ENCODE measurements around the gene RUFY2.

Gene RUFY2

DNA sequence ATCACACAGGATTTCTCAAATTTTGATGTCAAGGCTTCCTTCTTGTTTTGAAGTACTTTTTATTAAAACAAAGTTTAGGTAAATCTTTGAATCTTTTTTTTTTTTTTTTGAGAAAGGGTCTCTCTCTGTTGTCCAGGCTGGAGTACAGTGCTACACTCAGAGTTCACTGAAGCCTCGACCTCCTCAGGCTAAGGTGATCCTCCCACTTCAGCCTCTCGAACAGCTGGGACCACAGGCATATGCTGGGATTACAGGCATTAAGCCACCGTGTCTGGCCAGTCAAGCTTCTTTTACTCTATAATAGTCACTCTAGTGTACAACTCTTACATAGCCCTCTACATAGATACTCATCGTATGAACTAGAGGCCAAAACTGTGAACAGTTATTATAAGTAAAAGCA, 3.4 kb downstream of the RUFY2 start:
- peaks cover 7 to 27% of the 10 kb centered on the region in 2 donors for H3K4me1 Mint-ChIP-seq
- no peaks in the 10 kb centered on the region for H3K27me3 Mint-ChIP-seq
- ATAC-seq (replicated peaks) (no peak), DNase-seq (no peak)
- H3K36me3 Mint-ChIP-seq, result peaks cover 7 to 11% of the 10 kb centered on the region in 2 donors
- H3K27ac Mint-ChIP-seq, result no peak overlapping the region
- no peak overlapping the region for H3K4me3 Mint-ChIP-seq
- no peaks in the 10 kb centered on the region for H3K9me3 Mint-ChIP-seq

DNA sequence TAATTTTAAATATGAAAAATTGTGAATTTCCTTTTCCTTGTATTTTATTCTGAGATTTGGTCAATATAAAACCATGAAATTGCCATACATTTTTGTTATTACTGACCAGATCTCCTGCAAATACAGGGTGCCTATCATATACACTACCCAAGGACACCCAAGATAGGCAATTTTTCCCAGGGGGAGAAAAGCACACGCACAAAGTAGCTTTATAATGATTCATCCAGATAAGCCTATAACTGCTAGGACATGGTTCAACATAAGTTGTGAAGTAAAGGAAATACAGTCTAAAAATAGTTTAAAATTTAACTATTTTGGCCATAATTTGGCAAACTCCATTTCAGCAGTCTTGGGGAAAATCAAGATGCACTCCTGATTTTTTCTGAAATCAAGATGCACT, 4.8 kb downstream of the RUFY2 start:
- DNase-seq, result no peak
- peaks cover 7 to 21% of the 10 kb centered on the region in 2 donors for H3K4me1 Mint-ChIP-seq

DNA sequence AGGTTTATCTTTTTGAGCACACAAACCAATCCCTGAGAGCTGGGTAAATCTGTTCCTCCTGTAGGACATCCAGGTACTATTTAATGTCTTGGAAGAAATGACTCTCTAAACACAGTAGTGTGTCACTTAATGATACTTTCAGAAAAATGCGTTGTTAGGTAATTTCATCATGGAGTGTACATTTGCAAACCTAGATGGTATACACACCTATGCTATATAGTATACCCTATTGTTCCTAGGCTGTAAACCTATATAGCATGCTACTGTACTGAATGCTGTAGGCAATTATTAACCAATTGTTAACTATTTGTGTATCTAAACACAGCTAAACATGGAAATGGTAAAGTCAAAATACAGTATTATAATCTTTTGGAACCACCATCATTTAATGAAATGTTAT, 10.1 kb downstream of the RUFY2 start:
- no peaks in the 10 kb centered on the region for H3K4me1 Mint-ChIP-seq
- no peak for ATAC-seq (replicated peaks)
- no peak for DNase-seq
- no peaks in the 10 kb centered on the region for H3K9me3 Mint-ChIP-seq
- H3K36me3 Mint-ChIP-seq, result peaks cover 15 to 23% of the 10 kb centered on the region in 2 donors
- H3K27ac Mint-ChIP-seq, result no peak overlapping the region
- H3K27me3 Mint-ChIP-seq, result no peaks in the 10 kb centered on the region
- no peak overlapping the region for H3K4me3 Mint-ChIP-seq

More for the DNA sequence above, 4.8 kb downstream of the RUFY2 start:
- H3K9me3 Mint-ChIP-seq, result no peaks in the 10 kb centered on the region
- H3K27ac Mint-ChIP-seq, result no peak overlapping the region
- H3K27me3 Mint-ChIP-seq, result no peaks in the 10 kb centered on the region
- H3K4me3 Mint-ChIP-seq, result no peak overlapping the region
- ATAC-seq (replicated peaks), result no peak
- H3K36me3 Mint-ChIP-seq, result peaks cover 9 to 11% of the 10 kb centered on the region in 2 donors

DNA sequence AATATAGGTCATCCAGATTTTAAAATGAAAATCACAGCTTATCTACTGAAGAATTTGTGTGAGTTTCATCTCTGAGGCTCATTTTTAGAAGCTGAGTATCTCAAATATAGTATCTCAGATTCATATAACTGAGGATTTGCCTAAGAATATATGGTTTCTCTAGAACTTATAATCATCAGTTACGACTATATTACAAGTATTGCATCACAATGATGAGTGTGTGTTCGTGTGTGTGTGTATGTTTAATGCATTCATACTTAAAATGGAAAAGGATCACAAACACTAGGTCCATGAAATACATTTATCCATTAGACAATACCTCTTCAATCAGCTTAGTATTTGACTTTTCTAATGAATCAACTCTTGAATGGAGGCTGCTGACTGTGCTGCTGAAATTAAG, 21.3 kb downstream of the RUFY2 start:
- Mint-ChIP-seq H3K4me3 (no peak overlapping the region), H3K27ac (no peak overlapping the region), H3K4me1 (no peaks in the 10 kb centered on the region), H3K9me3 (no peaks in the 10 kb centered on the region), H3K27me3 (no peaks in the 10 kb centered on the region), H3K36me3 (peaks cover 10 to 23% of the 10 kb centered on the region in 2 donors)
- no peak for ATAC-seq (replicated peaks)
- no peak for DNase-seq

DNA sequence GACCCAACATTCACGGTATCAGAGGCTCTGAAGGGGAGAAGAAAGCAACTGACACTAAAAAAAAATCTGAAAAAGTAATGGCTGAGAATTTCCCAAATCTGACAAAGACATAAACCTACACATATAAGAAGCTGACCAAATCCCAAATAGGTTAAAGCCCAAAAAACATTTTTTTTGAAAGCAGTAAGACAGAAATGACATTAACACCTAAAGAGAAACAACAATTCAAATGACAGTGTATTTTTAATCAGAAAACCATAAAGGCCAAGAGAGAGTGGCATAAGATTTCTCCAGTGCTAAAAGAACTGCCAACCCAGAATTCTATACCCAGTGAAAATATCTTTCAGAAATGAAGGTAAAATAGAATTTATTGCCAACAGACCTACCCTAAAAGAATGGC, 35.5 kb downstream of the RUFY2 start:
- ATAC-seq (replicated peaks) (no peak), DNase-seq (no peak)
- Mint-ChIP-seq H3K27me3 (no peaks in the 10 kb centered on the region), H3K27ac (no peak overlapping the region), H3K4me1 (no peaks in the 10 kb centered on the region), H3K36me3 (peaks cover 44 to 56% of the 10 kb centered on the region in 2 donors), H3K4me3 (no peak overlapping the region), H3K9me3 (peaks cover 4 to 8% of the 10 kb centered on the region in 2 donors)

DNA sequence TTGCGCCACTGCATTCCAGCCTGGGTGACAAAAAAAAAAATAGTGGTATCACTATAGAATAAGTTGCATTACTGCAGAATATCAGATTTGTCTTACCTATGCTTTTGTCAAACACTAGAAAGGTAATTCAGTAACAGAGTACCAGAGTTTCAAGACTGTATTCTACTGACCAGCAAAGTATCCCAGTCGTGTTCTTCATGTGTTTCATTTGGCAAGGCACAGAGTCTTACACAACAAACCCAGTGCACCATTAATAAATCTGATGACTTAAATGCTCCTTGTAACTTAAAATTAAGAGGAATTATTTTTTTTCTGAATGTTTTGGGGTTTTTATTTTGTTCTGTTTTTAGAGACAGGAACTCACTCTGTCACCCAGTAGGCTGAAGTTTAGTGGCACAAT, 40.0 kb downstream of the RUFY2 start:
- Mint-ChIP-seq H3K9me3 (peaks cover 0 to 5% of the 10 kb centered on the region in 2 donors), H3K36me3 (peaks cover 22 to 29% of the 10 kb centered on the region in 2 donors), H3K27ac (no peak overlapping the region), H3K27me3 (no peaks in the 10 kb centered on the region), H3K4me3 (no peak overlapping the region), H3K4me1 (peaks cover 1 to 9% of the 10 kb centered on the region in 2 donors)
- ATAC-seq (replicated peaks), result no peak
- no peak for DNase-seq

DNA sequence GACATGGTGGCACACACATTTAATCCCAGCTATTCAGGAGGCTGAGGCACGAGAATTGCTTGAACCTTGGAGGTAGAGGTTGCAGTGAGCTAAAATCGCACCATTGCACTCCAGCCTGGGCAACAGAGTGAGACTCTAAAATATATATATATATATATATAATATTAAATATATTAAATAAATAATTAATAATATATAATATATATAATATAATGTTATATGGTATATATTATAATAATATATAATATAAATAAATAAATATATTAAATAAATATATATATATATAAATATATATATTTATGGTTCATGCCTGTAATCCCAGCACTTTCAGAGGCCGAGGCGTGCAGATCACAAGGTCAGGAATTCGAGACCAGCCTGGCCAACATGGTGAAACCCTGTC, 40.5 kb downstream of the RUFY2 start:
- H3K4me1 Mint-ChIP-seq, result peaks cover 1 to 9% of the 10 kb centered on the region in 2 donors
- peaks cover 0 to 5% of the 10 kb centered on the region in 2 donors for H3K9me3 Mint-ChIP-seq
- peaks cover 20 to 27% of the 10 kb centered on the region in 2 donors for H3K36me3 Mint-ChIP-seq
- no peak overlapping the region for H3K4me3 Mint-ChIP-seq
- no peaks in the 10 kb centered on the region for H3K27me3 Mint-ChIP-seq
- H3K27ac Mint-ChIP-seq, result no peak overlapping the region
- DNase-seq, result no peak
- ATAC-seq (replicated peaks), result no peak

DNA sequence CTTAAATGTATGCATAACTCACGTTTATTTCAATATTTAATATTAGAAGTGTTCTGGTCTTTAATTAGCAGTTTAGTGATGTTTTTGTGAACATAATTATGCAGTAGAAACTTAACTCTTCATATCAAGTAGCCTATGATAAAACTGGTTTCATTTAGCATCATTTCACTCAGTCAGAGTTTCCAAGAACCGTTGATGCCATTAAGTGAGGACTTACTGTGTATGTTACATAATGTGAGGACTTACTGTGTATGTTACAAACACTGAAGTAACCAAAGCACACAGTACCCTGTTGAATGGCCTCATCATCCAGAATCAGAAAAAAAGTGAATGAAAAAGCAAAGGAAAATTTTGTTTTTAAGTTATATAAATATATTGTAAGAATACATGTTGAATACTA, 41.5 kb downstream of the RUFY2 start:
- DNase-seq (no peak), ATAC-seq (replicated peaks) (no peak)
- H3K4me1 Mint-ChIP-seq, result peaks cover 1 to 9% of the 10 kb centered on the region in 2 donors
- H3K9me3 Mint-ChIP-seq, result peaks cover 0 to 2% of the 10 kb centered on the region in 2 donors
- no peak overlapping the region for H3K4me3 Mint-ChIP-seq
- peaks cover 11 to 19% of the 10 kb centered on the region in 2 donors for H3K36me3 Mint-ChIP-seq
- no peaks in the 10 kb centered on the region for H3K27me3 Mint-ChIP-seq
- no peak overlapping the region for H3K27ac Mint-ChIP-seq

DNA sequence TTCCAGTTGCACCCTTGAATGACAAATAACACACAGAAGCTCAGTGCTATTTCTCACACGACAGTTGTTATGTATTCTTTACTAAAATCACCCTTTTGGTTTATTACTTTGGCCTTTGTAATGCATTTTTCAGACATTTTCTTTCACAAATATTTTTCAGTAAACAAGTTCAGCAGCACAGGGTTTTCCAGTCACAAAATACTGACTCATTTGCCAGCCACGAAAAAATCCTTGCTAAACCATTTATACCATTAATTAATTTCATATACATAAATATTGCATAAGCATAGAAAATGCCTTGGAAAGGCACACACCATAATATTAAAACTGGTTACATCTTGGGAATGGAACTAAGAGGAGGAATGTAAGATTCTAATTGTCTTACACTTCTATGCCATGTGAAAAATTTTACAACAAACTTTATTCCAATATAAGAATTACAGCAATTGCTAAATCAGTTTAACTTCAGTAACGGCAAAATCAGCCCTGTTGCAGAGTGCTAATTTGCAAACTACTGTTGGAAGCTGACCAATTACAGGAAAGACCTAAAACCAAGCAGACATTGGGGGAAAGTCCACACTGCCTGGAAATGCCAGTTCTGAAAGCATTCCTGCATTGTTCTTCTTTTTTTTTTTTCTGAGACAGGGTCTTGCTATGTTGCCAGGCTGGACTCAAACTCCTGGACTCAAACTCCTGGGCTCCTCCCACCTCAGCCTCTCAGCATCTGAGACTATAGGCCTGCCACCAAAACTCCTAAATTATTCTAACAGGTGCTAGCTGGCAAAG, 42.8 kb downstream of the RUFY2 start:
- Mint-ChIP-seq H3K9me3 (no peaks in the 10 kb centered on the region), H3K27me3 (no peaks in the 10 kb centered on the region), H3K4me1 (peaks cover 1 to 9% of the 10 kb centered on the region in 2 donors), H3K36me3 (peaks cover 5 to 12% of the 10 kb centered on the region in 2 donors), H3K27ac (peak overlapping the region; percentile 39), H3K4me3 (no peak overlapping the region)
- no peak for DNase-seq
- no peak for ATAC-seq (replicated peaks)

DNA sequence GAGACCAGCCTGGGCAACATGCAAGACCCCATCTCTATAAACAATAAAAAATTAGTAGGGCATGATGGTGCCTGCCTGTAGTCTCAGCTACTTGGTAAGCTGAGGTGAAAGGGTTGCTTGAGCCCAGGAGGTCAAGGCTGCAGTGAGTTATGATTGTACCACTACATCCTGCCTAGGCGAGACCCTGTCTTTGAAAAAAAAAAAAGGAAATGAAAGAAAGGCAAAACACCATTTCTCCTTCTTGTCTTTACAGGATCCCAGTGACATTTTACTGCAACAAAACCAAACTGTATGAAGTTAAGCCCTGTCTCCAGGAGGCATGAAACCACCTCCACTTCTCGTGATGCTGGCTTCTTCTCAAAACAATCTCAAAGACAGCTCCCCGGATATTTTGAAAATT, 44.5 kb downstream of the RUFY2 start:
- H3K4me3 Mint-ChIP-seq, result no peak overlapping the region
- DNase-seq (no peak), ATAC-seq (replicated peaks) (peak; percentile 76 to 80)
- H3K36me3 Mint-ChIP-seq, result peaks cover 5 to 10% of the 10 kb centered on the region in 2 donors
- no peaks in the 10 kb centered on the region for H3K27me3 Mint-ChIP-seq
- H3K9me3 Mint-ChIP-seq, result no peaks in the 10 kb centered on the region
- H3K27ac Mint-ChIP-seq, result no peak overlapping the region
- peaks cover 1 to 9% of the 10 kb centered on the region in 2 donors for H3K4me1 Mint-ChIP-seq

DNA sequence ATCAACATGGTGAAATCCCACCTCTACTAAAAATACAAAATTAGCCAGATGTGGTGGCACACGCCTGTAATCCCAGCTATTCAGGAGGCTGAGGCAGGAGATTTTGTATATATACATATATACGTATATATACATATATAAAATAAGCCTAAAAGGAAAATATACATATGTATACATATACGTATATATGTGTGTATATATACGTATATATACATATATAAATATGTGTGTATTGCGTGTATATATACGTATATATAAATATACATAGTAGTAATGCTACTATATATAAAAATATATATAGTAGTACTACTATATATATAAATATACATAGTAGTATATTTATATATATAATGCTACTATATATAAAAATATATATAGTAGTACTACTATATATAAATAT, 47.9 kb downstream of the RUFY2 start:
- Mint-ChIP-seq H3K27me3 (no peaks in the 10 kb centered on the region), H3K4me3 (no peak overlapping the region), H3K9me3 (no peaks in the 10 kb centered on the region), H3K4me1 (peaks cover 1 to 9% of the 10 kb centered on the region in 2 donors), H3K36me3 (peaks cover 9 to 11% of the 10 kb centered on the region in 2 donors), H3K27ac (no peak overlapping the region)
- ATAC-seq (replicated peaks) (no peak), DNase-seq (no peak)

DNA sequence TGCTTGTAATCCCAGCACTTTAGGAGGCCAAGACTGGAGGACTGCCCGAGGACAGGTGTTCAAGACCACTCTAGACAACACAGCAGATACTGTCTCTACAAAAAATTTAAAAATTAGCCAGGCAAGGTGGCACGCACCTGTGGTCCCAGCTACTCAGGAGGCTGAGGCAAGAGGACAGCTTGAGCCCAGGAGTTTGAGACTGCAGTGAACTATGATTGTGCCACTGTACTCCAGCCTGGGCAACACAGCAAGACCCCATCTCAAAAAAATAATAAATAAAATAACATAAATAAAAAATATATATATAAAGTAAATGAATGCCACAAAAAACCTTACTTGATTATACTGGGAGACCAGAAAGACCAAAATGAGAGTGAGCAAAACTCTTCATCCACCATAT, 53.5 kb downstream of the RUFY2 start:
- H3K4me1 Mint-ChIP-seq, result peaks cover 0 to 3% of the 10 kb centered on the region in 2 donors
- H3K36me3 Mint-ChIP-seq, result peaks cover 18 to 26% of the 10 kb centered on the region in 2 donors
- no peak for ATAC-seq (replicated peaks)
- H3K27me3 Mint-ChIP-seq, result no peaks in the 10 kb centered on the region
- no peaks in the 10 kb centered on the region for H3K9me3 Mint-ChIP-seq
- DNase-seq, result no peak
- H3K27ac Mint-ChIP-seq, result no peak overlapping the region
- no peak overlapping the region for H3K4me3 Mint-ChIP-seq

DNA sequence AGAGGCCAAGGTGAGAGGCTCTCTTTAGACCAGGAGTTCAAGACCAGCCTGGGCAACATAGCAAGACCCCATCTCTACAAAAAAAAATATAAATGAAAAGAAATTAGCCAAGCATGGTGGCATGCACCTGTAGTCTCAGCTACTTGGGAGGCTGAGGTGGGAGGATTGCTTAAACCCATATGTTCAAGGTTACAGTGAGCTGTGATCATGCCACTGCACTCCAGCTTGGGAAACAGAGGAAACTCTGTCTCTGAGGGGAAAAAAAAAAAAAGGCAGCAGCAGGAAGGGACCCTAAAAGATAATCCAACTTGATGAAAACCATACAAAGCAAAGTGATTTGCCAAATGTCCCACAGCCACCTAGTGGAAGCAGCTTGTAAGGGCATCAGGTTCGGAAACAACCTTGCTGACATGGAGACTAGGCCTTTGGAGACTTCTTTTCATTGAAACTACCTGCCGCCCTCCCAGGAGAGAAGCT, 58.8 kb downstream of the RUFY2 start:
- Mint-ChIP-seq H3K27me3 (no peaks in the 10 kb centered on the region), H3K4me3 (no peak overlapping the region), H3K36me3 (peaks cover 23 to 43% of the 10 kb centered on the region in 2 donors), H3K4me1 (peaks cover 0 to 6% of the 10 kb centered on the region in 2 donors), H3K27ac (peak overlapping the region; percentile 31), H3K9me3 (no peaks in the 10 kb centered on the region)
- no peak for DNase-seq
- peak; percentile 62 to 65 for ATAC-seq (replicated peaks)

DNA sequence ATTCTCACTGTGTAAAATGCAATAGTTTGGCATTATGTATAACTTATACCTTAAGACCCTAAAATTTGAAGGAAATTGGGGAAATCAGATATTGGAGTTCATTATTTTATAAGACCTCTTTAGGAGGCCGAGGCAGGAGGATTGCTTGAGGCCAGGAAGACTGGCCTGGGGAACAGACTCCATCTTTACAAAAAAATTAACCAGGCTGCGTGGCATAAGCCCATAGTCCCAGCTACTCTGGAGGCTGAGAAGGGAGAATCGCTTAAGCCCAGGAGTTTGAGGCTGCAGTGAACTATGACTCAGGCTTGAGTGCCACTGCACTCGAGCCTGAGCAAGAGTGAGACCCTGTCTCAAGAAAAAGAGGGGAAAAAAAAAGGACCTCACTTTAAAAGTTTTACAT, 60.3 kb downstream of the RUFY2 start:
- H3K27ac Mint-ChIP-seq, result peak overlapping the region; percentile 65
- ATAC-seq (replicated peaks) (no peak), DNase-seq (no peak)
- H3K9me3 Mint-ChIP-seq, result no peaks in the 10 kb centered on the region
- H3K4me3 Mint-ChIP-seq, result no peak overlapping the region
- peaks cover under 1 to 6% of the 10 kb centered on the region in 2 donors for H3K4me1 Mint-ChIP-seq
- H3K27me3 Mint-ChIP-seq, result no peaks in the 10 kb centered on the region
- peaks cover 25 to 39% of the 10 kb centered on the region in 2 donors for H3K36me3 Mint-ChIP-seq

DNA sequence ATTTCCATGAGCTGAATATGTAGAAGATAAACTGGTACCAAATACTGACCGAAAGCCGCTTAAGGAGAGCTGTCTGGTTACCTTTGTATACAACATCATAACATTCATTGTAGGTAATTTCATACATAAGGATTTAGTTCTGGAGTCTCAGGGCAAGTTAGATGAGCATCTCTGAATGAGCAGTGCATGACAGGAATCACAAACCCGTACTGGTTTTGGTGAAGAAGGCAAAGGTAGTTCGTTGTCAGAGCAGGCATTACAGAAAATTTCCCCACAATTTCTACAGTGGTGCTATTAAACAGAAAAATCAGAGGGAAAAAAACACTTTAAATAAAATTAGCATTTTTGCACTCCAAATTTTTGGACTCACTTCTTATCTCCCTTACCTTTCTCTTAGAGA, 61.5 kb downstream of the RUFY2 start:
- no peak for ATAC-seq (replicated peaks)
- no peak overlapping the region for H3K4me3 Mint-ChIP-seq
- no peak for DNase-seq
- no peaks in the 10 kb centered on the region for H3K27me3 Mint-ChIP-seq
- H3K36me3 Mint-ChIP-seq, result peaks cover 30 to 46% of the 10 kb centered on the region in 2 donors
- H3K9me3 Mint-ChIP-seq, result no peaks in the 10 kb centered on the region
- no peak overlapping the region for H3K27ac Mint-ChIP-seq
- peaks cover 4 to 6% of the 10 kb centered on the region in 2 donors for H3K4me1 Mint-ChIP-seq

Measured in stimulated activated naive B cell treated with anti-CD40 and anti-IgM and Interleukin-4, amounts not matched to agents 10 μg/mL and 1 μg/mL and 100 μg/mL, for 72 hours (primary cell).